Activated T-helper 1 cell treated with Interleukin-2 at 50 U/mL for 16 hours (primary cell): ENCODE measurements around the gene SEMA4G.
"Not testable (repeated sequence)": the region's sequence is repeated elsewhere in the genome, so short reads cannot be mapped to it uniquely, and the experiment has no call there.

Source experiments
- DNase-seq: peaks from one replicate; pipeline ENCODE4 v3.0.0-alpha.2; 2020; ENCODE audit warnings: low read depth

SEMA4G gene

DNA sequence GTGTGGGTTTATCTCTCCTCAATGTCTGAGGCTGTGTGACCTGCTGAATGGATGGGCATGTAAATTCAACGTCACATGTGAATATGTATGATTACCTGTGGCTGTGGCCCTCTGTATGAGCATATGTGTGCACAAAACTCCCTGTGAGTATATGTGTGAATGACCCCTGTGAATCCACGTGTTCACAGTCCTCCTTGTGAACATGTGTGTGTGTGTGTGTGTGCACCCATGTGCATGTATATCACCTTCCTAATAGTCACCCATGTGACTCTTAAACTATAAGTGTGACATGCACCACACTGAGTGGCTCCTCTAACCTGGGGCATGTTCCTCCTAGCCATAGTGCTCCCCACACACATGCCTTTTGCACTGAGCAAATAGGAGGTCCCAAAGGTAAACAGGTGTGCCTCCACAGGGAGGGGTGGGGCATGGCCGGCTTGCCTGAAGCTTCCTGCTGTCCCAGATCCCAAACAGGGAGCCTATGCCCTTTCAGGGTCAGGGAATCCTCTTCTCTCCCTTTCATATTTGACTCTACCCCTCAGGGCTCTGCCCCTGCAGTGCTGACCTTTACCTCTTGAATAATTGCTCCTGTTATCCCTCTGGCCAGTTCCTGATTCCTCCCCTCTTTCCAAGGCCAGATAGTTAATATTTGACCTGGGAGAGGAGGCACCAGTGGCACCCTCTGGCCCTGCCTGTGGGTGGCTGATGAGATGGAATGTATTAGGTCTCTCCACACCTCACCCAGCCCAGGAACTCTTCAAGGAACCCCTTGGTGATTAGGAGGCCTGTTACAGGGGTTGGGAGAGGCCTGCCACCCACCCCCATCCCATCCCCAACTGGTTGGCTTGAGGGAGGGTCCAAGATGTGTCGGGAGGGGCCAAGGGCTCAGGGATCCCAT lies 1.9 kb downstream of the SEMA4G start:
- no peak for DNase-seq

DNA sequence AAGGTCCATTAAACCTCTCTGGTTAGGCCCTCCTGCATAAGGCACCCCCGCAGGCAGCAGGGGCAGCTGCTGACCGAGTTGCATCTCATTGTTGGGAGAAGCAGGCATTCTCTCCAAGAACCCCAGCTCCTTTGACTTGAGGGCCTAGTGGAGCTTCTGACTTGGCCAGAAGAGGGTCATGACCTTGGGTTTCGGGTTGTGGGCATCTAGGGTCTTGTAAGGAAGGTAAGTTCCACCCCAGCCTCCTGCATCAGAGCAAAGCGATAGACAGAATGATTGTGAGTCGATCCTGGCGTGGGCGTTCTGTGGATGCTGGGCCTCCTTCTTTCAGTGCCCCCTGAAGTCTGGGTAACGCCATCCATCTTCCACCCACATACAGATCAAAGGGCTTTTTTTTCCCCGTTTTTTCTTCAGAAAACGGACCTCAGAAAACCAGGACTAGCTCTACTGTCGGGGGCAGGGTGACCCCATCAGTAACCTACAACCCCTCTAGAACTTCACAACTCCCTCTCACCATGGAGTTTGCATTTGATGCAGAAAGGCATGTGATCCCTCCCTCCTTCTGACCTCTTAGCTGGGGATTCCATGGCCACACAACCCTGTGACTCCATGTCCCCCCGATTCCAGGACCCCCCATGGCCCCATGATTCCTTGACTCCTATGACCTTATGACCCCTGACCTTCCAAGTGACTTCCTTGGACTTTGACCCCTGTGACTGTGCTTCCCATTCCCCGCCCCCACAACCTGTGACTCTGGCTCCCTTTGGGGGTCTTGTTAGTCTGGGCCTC lies 3.0 kb downstream of the SEMA4G start:
- no peak for DNase-seq

DNA sequence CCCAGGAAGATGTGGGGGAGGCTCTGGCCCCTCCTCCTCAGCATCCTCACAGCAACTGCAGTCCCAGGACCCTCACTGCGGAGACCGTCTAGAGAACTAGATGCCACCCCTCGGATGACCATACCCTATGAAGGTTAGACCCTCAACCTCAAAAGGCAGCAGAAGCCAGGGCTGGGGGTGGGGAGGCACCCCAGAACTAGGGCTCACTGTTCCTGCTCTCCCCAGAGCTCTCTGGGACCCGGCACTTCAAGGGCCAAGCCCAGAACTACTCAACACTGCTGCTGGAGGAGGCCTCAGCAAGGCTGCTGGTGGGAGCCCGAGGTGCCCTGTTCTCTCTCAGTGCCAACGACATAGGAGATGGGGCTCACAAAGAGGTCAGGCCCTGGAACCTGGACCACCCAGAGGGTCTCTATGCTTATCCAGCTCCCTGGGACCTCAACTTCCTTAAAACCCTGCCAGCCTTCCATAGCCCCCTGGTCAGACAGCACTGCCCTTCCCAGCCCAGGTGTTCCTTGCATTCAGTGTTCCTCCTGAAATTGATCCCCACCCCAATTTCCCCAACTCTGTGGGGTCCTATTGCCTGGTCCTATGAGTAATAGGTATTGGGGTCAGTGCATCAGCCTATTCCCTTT lies 3.7 kb downstream of the SEMA4G start:
- DNase-seq: no peak

DNA sequence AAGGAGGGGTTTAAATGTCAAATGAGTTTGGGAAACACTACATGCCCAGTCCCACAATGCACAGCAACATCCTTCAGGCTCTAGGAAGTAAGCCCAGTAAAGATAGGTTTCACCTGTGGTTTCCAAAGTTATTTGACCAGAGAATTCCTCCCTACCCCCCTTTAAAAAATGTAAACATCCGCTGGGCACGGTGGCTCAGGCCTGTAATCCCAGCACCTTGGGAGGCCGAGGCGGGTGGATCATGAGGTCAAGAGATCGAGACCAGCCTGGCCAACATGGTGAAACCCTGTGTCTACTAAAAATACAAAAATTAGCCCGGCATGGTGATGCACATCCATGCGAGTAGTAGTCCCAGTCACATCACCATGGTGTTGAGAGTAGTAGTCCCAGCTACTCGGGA lies 6.1 kb downstream of the SEMA4G start:
- DNase-seq: not testable (repeated sequence)

DNA sequence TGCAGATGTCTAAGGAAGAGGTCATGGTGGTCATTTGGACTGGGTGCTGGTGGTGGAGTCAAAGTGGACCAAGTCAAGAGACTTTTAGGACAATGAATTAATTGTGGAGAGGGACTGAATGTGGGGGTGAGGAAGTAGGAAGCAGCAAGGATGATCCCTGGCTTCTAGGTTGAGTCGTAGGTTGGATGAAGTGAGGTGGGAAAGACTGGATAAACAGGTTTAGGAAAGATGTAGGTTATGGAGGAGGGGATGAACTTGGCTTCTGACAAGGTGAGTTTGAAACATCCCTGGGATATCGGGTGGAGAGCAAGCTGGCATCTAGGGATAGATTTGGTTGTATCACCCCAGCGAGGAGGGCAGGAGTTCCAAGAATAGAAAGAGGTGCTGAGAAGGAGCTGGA lies 7.6 kb downstream of the SEMA4G start:
- no peak for DNase-seq

DNA sequence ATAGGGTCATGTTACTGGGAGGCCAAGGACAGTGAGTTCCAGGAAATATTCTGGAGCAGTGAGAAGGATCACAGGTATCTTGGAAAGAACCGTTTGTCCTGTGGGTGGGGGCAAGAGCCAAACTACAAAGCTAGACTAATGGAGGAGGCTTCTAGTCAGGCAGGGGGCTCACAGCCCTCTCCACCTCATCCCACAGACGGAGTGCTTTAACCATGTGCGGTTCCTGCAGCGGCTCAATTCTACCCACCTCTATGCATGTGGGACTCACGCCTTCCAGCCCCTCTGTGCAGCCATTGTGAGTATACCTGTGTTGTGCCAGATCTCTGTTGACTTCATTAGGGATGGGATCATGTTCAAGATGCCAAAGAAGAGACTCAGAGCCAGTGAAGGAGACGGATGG lies 8.1 kb downstream of the SEMA4G start:
- no peak for DNase-seq

DNA sequence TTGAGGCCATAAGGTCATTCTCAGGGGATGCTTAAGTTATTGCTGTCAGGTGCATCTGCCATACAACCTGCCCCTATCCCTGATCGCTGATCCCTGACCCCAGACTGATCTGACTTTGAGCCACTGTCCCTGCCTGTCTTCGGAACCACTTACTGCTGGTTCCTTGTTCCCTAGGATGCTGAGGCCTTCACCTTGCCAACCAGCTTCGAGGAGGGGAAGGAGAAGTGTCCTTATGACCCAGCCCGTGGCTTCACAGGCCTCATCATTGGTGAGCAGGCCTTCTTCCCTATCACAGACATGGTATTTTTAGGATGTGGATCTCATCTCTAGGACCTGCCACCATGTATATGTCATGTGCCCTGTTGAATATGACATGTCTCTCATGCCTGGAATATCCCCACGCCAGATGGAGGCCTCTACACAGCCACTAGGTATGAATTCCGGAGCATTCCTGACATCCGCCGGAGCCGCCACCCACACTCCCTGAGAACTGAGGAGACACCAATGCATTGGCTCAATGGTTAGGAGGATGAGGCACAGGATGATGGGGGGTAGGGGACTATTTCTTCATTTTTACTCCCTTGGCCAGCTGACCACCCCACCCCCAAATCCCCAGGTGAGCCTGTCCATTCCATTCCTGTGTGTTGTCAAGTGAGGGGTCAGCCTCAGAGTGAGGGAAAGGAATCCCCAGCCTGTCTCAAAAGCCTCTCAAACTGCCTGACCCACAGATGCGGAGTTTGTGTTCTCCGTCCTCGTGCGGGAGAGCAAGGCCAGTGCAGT lies 9.0 kb downstream of the SEMA4G start:
- no peak for DNase-seq

DNA sequence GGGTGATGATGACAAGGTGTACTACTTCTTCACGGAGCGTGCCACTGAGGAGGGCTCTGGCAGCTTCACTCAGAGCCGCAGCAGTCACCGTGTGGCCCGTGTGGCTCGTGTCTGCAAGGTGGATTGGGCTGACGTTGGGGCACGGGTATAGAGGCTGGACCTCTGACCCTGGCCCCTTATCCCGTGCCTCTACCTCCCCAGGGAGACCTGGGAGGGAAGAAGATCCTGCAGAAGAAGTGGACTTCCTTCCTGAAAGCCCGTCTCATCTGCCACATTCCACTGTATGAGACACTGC lies 9.5 kb downstream of the SEMA4G start:
- no peak for DNase-seq

DNA sequence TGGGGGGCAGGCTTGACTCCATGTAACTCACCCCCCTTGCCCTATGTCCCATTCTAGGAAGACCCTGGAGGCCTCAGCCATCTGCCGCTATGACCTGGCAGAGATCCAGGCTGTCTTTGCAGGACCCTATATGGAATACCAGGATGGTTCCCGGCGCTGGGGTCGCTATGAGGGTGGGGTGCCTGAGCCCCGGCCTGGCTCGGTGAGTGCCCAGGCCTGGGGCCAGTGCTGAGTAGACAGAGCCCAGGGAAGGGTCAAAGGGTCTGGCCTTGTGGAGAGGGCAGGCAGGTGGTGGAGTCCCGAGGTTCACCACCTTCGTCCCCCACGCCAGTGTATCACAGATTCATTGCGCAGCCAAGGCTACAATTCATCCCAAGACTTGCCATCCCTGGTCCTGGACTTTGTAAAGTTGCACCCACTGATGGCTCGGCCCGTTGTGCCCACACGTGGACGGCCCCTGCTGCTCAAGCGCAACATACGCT lies 10.5 kb downstream of the SEMA4G start:
- DNase-seq: no peak

DNA sequence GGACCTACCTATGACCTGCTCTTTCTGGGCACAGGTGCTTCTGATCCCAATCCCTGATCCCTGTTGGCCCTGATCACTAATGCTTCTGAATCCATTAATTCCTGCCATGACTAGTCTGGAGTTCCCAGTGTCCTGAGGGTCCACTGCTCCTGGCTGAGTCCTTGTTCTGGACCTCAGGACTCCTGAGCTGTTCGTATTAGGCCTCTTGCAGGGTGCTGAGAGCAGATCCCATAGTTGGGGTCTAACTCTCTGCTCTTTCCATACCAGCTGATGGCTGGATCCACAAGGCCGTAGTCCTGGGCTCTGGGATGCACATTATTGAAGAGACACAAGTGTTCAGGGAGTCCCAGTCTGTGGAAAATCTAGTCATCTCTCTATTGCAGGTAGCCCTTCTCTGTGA lies 11.0 kb downstream of the SEMA4G start:
- no peak for DNase-seq

DNA sequence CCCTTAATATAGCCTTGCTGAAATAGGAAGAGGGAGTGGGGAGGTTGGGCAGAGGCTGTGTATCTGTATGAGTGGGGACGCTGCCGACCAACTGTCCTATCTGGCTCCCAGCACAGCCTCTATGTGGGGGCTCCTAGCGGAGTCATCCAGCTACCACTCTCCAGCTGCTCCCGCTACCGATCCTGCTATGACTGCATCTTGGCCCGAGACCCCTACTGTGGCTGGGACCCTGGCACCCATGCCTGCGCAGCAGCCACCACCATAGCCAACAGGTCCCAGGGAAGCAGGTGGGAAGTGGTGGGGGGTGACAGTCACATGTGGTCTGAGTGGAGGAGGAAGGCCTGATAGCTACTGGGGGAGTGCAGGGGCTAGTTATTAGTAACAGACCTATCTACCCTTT lies 11.4 kb downstream of the SEMA4G start:
- DNase-seq: no peak

DNA sequence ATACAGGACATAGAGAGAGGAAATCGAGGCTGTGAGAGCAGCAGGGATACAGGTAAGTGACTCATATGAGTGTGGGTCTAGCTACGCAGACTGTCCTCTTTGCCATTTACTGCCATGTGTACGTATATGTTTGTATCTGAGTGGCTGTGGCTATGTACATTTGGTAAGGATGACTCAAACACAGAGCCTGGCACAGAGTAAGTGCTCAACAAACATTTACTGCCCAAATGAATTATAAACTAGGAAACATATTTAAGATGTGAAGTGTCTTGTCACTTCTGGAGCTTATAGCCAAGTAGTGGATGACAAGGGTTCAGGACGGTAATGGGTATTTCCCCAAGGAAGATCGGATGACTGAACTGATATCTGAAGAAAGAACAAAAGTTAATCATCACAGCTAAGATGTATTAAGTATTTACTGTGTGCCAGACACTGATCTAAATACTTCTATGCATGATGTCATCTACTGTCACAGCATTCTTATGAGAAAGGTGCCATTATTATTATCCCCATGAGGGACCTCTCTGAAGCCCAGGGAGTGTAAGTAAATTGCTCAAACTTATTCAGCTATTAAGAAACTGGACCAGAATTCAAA lies 12.0 kb downstream of the SEMA4G start:
- no peak for DNase-seq

DNA sequence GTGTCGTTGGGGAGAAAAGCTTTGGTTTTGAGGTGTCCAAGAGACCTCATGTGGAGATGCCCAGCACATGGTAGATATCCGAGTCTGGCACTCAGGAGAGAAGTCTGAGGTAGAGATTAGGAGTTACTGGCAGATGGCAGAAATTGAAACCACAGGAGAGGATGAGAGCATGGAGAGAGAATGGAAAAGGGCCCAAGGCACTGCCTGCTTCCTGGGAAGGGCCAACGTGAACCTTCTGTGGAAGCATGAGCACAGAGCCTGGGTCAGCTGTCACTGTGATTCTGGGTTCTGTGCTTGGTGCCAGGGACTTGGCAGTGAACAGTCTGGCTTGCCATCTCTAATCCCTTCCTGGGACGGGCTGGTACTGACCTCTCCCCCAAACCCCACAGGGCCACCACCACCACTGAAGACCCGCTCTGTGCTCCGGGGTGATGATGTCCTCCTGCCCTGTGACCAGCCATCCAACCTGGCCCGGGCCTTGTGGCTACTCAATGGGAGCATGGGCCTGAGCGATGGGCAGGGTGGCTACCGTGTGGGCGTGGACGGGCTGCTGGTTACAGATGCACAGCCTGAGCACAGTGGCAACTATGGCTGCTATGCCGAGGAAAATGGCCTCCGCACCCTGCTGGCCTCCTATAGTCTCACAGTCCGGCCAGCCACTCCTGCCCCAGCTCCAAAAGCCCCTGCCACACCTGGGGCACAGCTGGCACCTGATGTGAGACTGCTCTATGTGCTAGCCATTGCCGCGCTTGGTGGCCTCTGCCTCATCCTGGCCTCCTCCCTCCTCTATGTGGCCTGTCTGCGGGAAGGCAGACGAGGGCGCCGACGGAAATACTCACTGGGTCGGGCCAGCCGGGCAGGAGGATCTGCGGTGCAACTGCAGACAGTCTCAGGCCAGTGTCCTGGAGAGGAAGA lies 13.9 kb downstream of the SEMA4G start:
- no peak for DNase-seq

DNA sequence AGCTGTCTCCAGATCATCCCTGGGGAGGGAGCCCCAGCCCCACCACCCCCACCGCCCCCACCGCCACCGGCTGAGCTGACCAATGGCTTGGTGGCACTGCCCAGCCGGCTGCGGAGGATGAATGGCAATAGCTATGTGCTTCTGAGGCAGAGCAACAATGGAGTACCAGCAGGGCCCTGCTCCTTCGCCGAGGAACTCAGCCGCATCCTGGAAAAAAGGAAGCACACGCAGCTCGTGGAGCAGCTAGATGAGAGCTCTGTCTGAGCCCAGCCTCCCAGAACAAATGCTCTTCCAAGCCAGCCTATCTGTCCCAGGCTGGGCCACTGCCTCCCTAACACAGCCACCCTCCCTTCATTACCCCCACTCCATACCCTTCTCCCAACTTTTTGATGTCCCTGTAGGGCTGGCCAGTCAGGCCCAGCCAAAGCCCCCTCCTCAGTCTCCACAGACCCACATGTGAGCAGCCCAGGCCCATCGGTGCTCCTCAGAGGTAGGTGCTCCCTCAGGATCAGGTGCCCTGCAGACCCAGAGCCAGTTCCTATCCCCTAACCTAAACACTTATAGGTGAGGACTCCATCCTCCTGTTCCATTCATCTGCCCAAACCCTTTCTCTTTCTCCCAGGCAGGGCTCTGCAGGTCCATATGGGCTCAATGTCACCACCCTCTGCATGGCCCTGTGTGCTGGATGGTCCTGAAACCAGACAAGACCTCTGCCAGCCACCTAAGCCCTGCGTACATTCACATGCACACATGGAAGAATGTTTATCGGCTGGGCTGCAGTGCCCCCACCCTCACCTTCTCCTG lies 14.8 kb downstream of the SEMA4G start:
- no peak for DNase-seq

DNA sequence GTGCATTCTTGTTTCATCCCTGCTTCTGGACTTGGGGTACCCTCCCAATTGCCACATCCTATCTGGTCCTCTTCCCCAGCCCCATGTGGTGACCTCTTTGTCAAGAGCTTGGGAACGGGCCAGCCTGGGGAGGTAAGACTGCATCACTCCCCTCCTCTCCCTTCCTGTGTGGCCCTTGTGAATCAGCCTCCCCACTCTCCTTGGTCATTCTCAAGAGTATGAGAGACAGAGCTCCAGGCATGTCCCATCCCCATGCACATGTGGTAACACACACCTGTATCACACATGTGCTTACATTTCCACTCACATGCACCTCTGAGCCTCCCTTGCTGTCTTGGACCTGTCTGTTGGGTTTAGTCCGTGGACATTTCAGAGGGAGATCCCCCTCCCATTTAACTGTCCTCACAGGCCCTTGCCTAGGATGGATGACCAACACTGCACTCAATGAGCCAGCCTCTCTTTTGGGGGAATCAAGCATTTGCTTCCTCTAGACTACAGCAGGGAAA lies 15.4 kb downstream of the SEMA4G start:
- DNase-seq: no peak

DNA sequence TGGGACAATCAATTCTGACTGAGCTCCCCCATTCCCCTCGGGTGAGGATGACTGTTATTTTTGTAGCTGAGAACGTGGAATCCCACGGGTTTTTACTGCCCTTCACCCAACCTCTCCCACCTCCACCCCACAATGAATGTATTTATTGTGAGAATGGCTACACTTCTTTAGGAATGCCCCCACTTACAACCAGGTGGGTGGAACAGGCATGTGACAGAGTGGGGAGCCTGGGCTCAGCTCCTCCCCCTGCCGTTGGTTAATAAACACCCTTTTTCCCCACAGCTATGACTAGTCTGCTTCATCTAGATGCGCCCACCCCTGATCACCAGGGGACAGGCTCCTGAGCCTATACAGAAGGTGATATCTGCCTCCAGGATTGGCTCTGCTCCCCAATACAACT lies 16.0 kb downstream of the SEMA4G start:
- no peak for DNase-seq

DNA sequence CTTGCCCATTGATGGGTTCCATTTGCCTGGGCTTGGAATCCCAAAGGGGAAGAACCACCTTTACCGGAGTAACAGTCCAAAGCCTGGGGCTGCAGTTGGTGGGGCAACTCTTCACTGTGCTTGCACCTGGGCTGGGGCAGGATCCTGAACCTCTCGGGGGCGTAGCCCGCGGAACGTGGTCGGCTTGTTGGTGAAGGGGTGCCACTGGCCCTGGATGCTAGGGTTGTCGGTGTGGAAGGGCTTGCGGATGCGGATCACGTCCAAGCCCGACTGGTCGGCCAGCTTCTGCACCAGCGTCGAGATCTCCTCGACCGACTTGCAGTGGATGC lies 17.3 kb downstream of the SEMA4G start:
- no peak for DNase-seq

DNA sequence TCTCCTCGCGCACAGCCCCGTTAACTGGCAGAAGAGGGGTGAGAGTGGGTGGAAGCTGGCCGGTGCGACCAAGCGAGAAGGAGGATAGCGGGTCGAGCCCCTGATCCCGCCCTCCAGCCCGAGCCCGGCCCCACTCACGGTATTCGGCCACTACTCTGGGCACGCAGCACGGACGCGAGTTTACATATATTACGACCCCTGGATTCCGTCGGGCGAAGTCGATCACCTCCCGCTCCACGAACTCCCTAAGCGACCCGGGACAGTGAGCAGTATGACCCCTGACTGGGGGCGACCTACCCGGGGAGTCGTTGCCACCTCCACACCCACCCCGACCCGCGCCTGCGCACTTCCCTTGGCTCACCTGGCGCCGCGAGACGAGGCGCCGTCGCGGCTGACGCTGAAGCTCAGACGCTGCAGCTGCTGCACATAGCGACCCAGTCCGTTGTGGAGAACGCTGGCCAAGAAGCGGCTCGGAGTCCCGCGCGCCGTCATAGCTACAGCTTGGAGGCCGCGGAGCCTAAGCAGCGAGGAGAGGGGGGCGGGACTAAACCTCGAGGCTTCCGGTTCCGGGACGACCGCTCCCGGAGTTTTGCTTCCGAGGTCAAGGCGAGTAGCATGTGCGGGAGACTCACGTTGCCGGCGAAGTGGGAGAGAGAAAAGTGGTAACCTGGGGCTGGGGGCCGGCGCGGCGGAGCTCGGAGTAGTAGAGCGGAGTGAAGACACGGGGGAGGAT lies 17.8 kb downstream of the SEMA4G start, which contains the start of the genes MRPL43 and TWNK:
Gene MRPL43 (minus strand): TSS at position 546 of the 733 bp plus-strand sequence. CDS start 54 bp downstream, at position 492.
Gene TWNK (plus strand): TSS at position 592 of the 733 bp plus-strand sequence. CDS start 668 bp downstream, outside the sequence.
- DNase-seq: peak; percentile 79

DNA sequence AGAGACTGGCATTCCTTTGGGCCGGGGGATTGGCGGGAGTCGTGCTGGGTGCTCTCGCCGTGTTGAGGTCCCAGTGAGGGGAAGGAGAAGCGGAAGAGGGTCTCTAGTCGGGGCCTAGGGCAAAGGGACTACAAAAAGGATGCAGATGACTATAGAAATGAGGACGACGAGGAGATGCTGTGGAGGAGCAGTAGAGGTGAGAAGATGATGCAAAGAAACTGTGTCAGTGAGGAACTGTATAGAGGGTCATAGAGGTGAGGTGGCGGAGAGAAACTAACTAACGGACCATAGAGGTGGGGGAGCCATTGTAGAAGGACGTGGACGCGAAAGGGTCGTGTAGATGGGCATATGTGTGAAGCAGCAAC lies 18.4 kb downstream of the SEMA4G start:
- no peak for DNase-seq
